Stomach (tissue), 4 donors: ENCODE results near the gene C2orf76.

Experiments used
- CTCF ChIP-seq, 7 experiments: fragments of 450-650 bp in 4 of 7; fragments of 200-600 bp in 3 of 7; sonication (generic) in 3 of 7; IDR thresholded peaks; one replicate each; pipeline ENCODE4 v1.5.1; 2016 to 2019; ENCODE audit warnings: antibody characterized with exemption in 7 of 7, control low read depth in 2 of 7, mild to moderate bottlenecking in 1 of 7
- EP300 ChIP-seq: sonication (generic); formaldehyde crosslinking; IDR thresholded peaks from one replicate; pipeline ENCODE4 v1.6.1; 2017; ENCODE audit warnings: antibody characterized with exemption
- POLR2A ChIP-seq, 4 donors: fragments of 450-650 bp; IDR thresholded peaks; one replicate each; pipeline ENCODE4 v1.6.1; 2016; ENCODE audit warnings: antibody characterized with exemption in 4 of 4, control low read depth in 2 of 4, mild to moderate bottlenecking in 1 of 4, moderate library complexity in 1 of 4
- POLR2AphosphoS5 ChIP-seq, 3 donors: sonication (generic); formaldehyde crosslinking; IDR thresholded peaks; one replicate each; pipeline ENCODE4 v1.6.1; 2016; ENCODE audit warnings: antibody characterized with exemption in 3 of 3

- TF ChIP-seq CTCF (IDR thresholded peaks at IDR 0.05) (no peak), POLR2A (IDR thresholded peaks at IDR 0.05) (no peak), EP300 (no peak), POLR2AphosphoS5 (IDR thresholded peaks at IDR 0.05) (no peak)
These were observed 105.8 kb downstream of the C2orf76 start for GRCh38 chr2:119260646-119261492.
